Skeletal muscle tissue (tissue), 4 donors: Measurements from ENCODE around the gene SFMBT2. TPM values are rescaled to one million over a fixed set of nuclear protein-coding genes. Genes with fewer than 3 reads are reported as not detected.

Experiments used
- H3K27ac ChIP-seq: one replicate; pipeline ENCODE4 v1.7.0; 2013; ENCODE audit warnings: mild to moderate bottlenecking, low read depth, low read length, inconsistent platforms
- H3K27me3 ChIP-seq, 3 donors: one replicate each; pipeline ENCODE4 v1.7.0; 2013; ENCODE audit warnings: low read length in 3 of 3; ENCODE audit not compliant: control insufficient read depth in 3 of 3, insufficient read depth in 3 of 3
- H3K36me3 ChIP-seq, 3 donors: one replicate each; pipeline ENCODE4 v1.7.0; 2013; ENCODE audit warnings: low read length in 3 of 3; ENCODE audit not compliant: control insufficient read depth in 3 of 3, insufficient read depth in 3 of 3
- H3K4me1 ChIP-seq, 3 donors: one replicate each; pipeline ENCODE4 v1.7.0; 2013; ENCODE audit warnings: low read length in 3 of 3, mild to moderate bottlenecking in 3 of 3; ENCODE audit not compliant: control insufficient read depth in 3 of 3, insufficient read depth in 3 of 3
- H3K4me3 ChIP-seq, 3 donors: one replicate each; pipeline ENCODE4 v1.7.0; 2013; ENCODE audit warnings: low read length in 3 of 3
- H3K9ac ChIP-seq, 3 donors: one replicate each; pipeline ENCODE4 v1.7.0; 2013; ENCODE audit warnings: low read length in 3 of 3, mild to moderate bottlenecking in 3 of 3, moderate library complexity in 2 of 3, low read depth in 1 of 3
- H3K9me3 ChIP-seq, 3 donors: one replicate each; pipeline ENCODE4 v1.7.0; 2013; ENCODE audit warnings: low read length in 3 of 3; ENCODE audit not compliant: control insufficient read depth in 3 of 3
- total RNA-seq: library from RNA; depleted of rRNA; stranded (reverse); fragments of >200 nt; gene quantifications from one replicate; pipeline ENCODE4 v1.2.3, GENCODE V29; 2014
- donor health status: Osteomylitis.

The SFMBT2 gene
- total RNA-seq, 1 donor from 2014 or later, result 12.5 TPM

DNA sequence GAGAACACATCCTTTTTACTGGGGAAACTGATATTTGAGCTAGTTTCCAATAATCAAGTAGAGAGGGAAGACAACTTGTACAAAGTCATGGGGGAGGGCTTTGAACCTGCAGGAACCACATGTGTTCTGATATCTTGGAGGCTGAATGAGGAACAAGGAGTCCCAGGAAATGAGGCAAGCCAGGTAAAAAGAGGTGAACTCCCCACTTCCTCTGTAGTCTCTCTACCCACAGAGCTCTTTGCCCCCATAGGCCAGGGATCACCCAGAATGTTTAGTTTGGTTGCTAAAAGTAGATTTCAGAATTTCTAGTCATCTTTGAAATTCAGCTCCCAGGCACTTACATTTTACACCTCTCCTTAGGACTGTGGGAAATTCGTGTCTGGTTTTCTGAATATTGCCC lies 276.4 kb downstream of the SFMBT2 start:
- Histone ChIP-seq H3K4me3 (no peak overlapping the region), H3K9ac (no peak overlapping the region), H3K27ac (no peak overlapping the region), H3K9me3 (no peaks in the 10 kb centered on the region), H3K4me1 (no peaks in the 10 kb centered on the region), H3K36me3 (no peaks in the 10 kb centered on the region), H3K27me3 (peaks cover 5 to 13% (median 7%) of the 10 kb centered on the region in 3 donors)

GRCh38 chr10:7133958-7134357 lies 276.9 kb downstream of the SFMBT2 start:
- Histone ChIP-seq H3K9ac (no peak overlapping the region), H3K9me3 (no peaks in the 10 kb centered on the region), H3K36me3 (no peaks in the 10 kb centered on the region), H3K4me3 (no peak overlapping the region), H3K4me1 (no peaks in the 10 kb centered on the region), H3K27me3 (peaks cover 5 to 13% (median 7%) of the 10 kb centered on the region in 3 donors), H3K27ac (no peak overlapping the region)

GRCh38 chr10:7133278-7133677 lies 277.6 kb downstream of the SFMBT2 start:
- no peak overlapping the region for H3K9ac ChIP-seq
- H3K36me3 ChIP-seq, result no peaks in the 10 kb centered on the region
- H3K27me3 ChIP-seq, result peaks cover 5 to 13% (median 7%) of the 10 kb centered on the region in 3 donors
- H3K9me3 ChIP-seq, result no peaks in the 10 kb centered on the region
- no peaks in the 10 kb centered on the region for H3K4me1 ChIP-seq
- H3K4me3 ChIP-seq, result no peak overlapping the region
- no peak overlapping the region for H3K27ac ChIP-seq

GRCh38 chr10:7130191-7130911 lies 280.5 kb downstream of the SFMBT2 start:
- no peaks in the 10 kb centered on the region for H3K9me3 ChIP-seq

GRCh38 chr10:7123774-7124173 lies 287.1 kb downstream of the SFMBT2 start:
- H3K9ac ChIP-seq, result no peak overlapping the region
- H3K27me3 ChIP-seq, result no peaks in the 10 kb centered on the region
- H3K4me1 ChIP-seq, result no peaks in the 10 kb centered on the region
- no peaks in the 10 kb centered on the region for H3K36me3 ChIP-seq
- no peak overlapping the region for H3K4me3 ChIP-seq
- H3K9me3 ChIP-seq, result no peaks in the 10 kb centered on the region
- no peak overlapping the region for H3K27ac ChIP-seq

More at GRCh38 chr10:7130191-7130911, 280.5 kb downstream of the SFMBT2 start:
- H3K9ac ChIP-seq, result no peak overlapping the region
- no peaks in the 10 kb centered on the region for H3K36me3 ChIP-seq
- H3K4me3 ChIP-seq, result no peak overlapping the region
- H3K27me3 ChIP-seq, result peaks cover 2 to 4% (median 3%) of the 10 kb centered on the region in 3 donors
- no peak overlapping the region for H3K27ac ChIP-seq
- no peaks in the 10 kb centered on the region for H3K4me1 ChIP-seq

DNA sequence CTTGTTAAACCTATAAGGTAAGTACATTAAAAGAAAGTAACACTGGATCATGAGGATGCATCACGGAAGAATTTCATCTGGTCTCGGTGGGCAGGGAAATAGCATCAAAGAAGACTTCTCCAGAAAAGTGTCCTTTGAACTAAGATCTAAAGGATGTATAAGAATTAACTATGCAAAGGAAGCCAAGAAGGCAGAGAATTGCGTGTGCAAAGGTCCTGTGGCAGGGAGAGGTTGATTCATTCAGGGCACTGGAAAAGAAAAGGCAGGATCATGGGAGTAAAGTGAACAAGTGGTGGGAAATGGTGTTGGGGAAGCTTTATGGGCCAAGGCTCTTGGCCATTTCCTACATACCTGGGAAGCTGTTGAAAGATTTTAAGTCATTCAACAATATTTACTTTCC lies 288.3 kb downstream of the SFMBT2 start:
- Histone ChIP-seq H3K36me3 (no peaks in the 10 kb centered on the region), H3K9ac (no peak overlapping the region), H3K27me3 (no peaks in the 10 kb centered on the region), H3K9me3 (no peaks in the 10 kb centered on the region), H3K4me1 (no peaks in the 10 kb centered on the region), H3K27ac (no peak overlapping the region), H3K4me3 (no peak overlapping the region)

DNA sequence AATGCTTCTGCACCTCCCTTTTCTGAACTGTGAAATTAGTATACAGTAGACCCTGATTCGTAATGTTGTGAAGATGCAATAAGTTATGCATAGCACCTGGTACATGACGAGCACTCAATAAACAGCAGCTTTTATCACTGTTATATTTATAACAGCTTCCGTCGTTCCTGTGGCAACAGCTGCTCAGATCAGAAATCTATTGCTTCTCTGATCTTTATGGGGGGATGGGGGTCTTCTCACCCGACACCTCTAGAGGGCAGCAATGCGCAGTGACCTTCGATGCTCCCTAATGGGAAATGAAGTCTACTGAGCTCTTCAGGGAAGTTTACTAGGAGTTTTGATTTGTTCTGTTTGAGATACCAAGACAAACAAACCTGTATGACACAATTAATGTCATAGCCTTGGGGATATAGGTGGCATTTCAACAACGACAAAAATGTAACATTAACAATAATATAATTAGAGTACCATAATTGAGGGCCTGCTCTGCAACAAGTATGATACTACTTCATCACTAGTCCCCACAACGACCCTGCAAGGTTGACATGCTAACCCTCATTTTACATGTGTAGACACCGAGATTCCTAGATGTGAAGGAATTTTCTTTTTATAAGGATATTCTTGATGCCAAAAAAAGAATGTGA lies 289.6 kb downstream of the SFMBT2 start:
- H3K4me3 ChIP-seq, result no peak overlapping the region
- no peak overlapping the region for H3K27ac ChIP-seq
- H3K9me3 ChIP-seq, result no peaks in the 10 kb centered on the region
- H3K9ac ChIP-seq, result no peak overlapping the region
- no peaks in the 10 kb centered on the region for H3K4me1 ChIP-seq
- no peaks in the 10 kb centered on the region for H3K27me3 ChIP-seq
- no peaks in the 10 kb centered on the region for H3K36me3 ChIP-seq

DNA sequence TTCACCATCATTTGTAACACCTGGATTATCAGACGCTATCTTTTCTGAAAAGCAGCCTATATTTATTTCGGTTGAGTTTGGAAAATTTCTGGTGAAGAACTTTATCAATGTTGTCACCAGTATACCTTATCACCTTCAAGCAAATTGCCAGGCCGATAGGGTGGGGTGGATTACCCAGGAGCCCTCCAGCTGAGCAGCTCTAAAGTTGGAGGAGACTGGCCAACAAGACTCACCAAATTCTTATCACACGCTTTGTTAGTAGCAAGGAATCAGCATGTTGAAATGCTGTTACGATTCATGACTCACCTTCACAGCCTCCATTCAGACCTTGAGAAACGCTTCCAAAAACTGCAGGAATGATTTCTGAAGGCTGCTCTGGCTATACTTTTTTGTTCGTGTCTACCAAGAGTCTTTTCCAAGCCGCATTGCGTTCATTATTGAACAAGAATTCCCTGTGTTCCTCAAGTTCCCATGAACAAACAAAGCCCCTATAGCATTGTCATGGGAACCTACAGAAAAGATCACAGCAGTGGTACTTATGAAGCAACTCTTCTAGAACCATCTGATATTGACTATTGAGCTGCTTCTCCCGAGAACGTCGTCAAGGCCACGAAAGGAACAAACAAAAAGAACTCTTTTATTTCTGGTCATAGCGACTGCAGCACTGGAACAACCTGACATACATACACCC lies 291.4 kb downstream of the SFMBT2 start:
- Histone ChIP-seq H3K4me3 (no peak overlapping the region), H3K36me3 (no peaks in the 10 kb centered on the region), H3K4me1 (no peaks in the 10 kb centered on the region), H3K27me3 (no peaks in the 10 kb centered on the region), H3K9ac (no peak overlapping the region), H3K27ac (no peak overlapping the region), H3K9me3 (no peaks in the 10 kb centered on the region)

GRCh38 chr10:7117806-7118674 lies 292.8 kb downstream of the SFMBT2 start:
- no peaks in the 10 kb centered on the region for H3K4me1 ChIP-seq
- H3K4me3 ChIP-seq, result no peak overlapping the region
- no peak overlapping the region for H3K27ac ChIP-seq
- H3K9me3 ChIP-seq, result no peaks in the 10 kb centered on the region
- H3K36me3 ChIP-seq, result no peaks in the 10 kb centered on the region
- H3K27me3 ChIP-seq, result no peaks in the 10 kb centered on the region
- no peak overlapping the region for H3K9ac ChIP-seq
